H54 (cell line): ENCODE data around the gene EXOC7.
"Not testable (repeated sequence)": the region's sequence is repeated elsewhere in the genome, so short reads cannot be mapped to it uniquely, and the experiment has no call there.

Experiments used
- DNase-seq: peaks from one replicate; pipeline ENCODE4 v3.0.0; 2011; ENCODE audit warnings: low spot score, mixed read lengths; ENCODE audit not compliant: insufficient read length
- FAIRE-seq: peaks from 3 replicates; lab custom pipeline; 2011; peaks lifted over from hg19 to GRCh38; lab: Jason Lieb, UNC
- POLR2A ChIP-seq: IDR thresholded peaks from 2 replicates; pipeline ENCODE4 v1.6.1; 2011; ENCODE audit warnings: low read depth, mild to moderate bottlenecking, low read length

The EXOC7 gene

GRCh38 chr17:76075364-76076145 lies 28.0 kb downstream of the EXOC7 start:
- no peak for FAIRE-seq
- no peak for DNase-seq
- no peak for TF ChIP-seq POLR2A

- TF ChIP-seq POLR2A = no peak
- DNase-seq = no peak
- FAIRE-seq = no peak
These were observed 28.9 kb downstream of the EXOC7 start, which contains the start of gene GALR2 for GRCh38 chr17:76074390-76075363. Gene GALR2, plus strand, starts transcription at chr17:76074781. Its CDS starts 103 bp downstream, at chr17:76074884.

GRCh38 chr17:76072148-76072858 lies 31.3 kb downstream of the EXOC7 start, which contains the start of gene SRP68:
Gene SRP68, minus strand, starts transcription at chr17:76072517. Its CDS starts 26 bp downstream, at chr17:76072491.
- peak; percentile 85 for TF ChIP-seq POLR2A
- DNase-seq (peak; percentile 100), FAIRE-seq (peak; percentile 48)

- no peak for TF ChIP-seq POLR2A
- DNase-seq = no peak
- no peak for FAIRE-seq
These were observed 31.9 kb downstream of the EXOC7 start for GRCh38 chr17:76071531-76072147.

GRCh38 chr17:76065775-76066174 lies 37.8 kb downstream of the EXOC7 start:
- TF ChIP-seq POLR2A = no peak
- FAIRE-seq = no peak

GRCh38 chr17:76063875-76064546 lies 39.6 kb downstream of the EXOC7 start:
- no peak for TF ChIP-seq POLR2A
- DNase-seq (no peak), FAIRE-seq (no peak)

More at GRCh38 chr17:76065775-76066174, 37.8 kb downstream of the EXOC7 start:
- DNase-seq = no peak

- not testable (repeated sequence) for DNase-seq, FAIRE-seq
These were observed 45.3 kb downstream of the EXOC7 start for GRCh38 chr17:76058264-76058663.

- FAIRE-seq = no peak
- no peak for DNase-seq
- TF ChIP-seq POLR2A = no peak
These were observed 46.7 kb downstream of the EXOC7 start for GRCh38 chr17:76056882-76057281.

- TF ChIP-seq POLR2A = no peak
- FAIRE-seq = no peak
- no peak for DNase-seq
These were observed 49.5 kb downstream of the EXOC7 start for GRCh38 chr17:76054112-76054476.

GRCh38 chr17:76053246-76054111 lies 50.1 kb downstream of the EXOC7 start:
- DNase-seq (no peak), FAIRE-seq (no peak)
- TF ChIP-seq POLR2A = no peak

- no peak for TF ChIP-seq POLR2A
- DNase-seq (no peak), FAIRE-seq (no peak)
These were observed 52.0 kb downstream of the EXOC7 start for GRCh38 chr17:76051561-76051960.
